Ishikawa (cell line): ENCODE measurements around the gene METAP2.

Experiments
- NFIC ChIP-seq: IDR thresholded peaks from 2 replicates; pipeline ENCODE4 v1.6.1; 2012
- RAD21 ChIP-seq: IDR thresholded peaks from 2 replicates; pipeline ENCODE4 v1.6.1; 2012; ENCODE audit warnings: low read depth
- YY1 ChIP-seq: IDR thresholded peaks from 2 replicates; pipeline ENCODE4 v1.6.1; 2012; ENCODE audit warnings: low read depth
- TF ChIP-seq, protein P1 (sequence below): IDR thresholded peaks from 2 replicates; pipeline ENCODE4 v1.6.1; 2012

DNA sequence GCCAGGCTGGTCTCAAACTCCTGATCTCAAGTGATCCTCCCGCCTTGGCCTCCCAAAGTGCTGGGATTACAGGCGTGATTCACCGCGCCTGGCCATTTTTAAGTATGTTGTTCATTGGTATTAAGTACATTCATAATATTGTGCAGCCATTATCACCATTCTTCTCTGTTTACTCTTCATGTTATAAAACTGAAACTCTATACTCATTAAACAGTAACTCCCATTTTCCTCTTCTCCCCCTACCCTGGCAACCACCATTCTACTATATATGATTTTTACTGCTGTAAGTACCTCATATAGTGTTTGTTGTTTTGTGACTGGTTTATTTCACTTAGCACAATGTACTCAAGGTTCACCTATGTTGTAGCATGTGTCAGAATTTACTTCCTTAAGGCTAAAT is 23.1 kb downstream of the METAP2 start:
- TF ChIP-seq, protein P1, sequence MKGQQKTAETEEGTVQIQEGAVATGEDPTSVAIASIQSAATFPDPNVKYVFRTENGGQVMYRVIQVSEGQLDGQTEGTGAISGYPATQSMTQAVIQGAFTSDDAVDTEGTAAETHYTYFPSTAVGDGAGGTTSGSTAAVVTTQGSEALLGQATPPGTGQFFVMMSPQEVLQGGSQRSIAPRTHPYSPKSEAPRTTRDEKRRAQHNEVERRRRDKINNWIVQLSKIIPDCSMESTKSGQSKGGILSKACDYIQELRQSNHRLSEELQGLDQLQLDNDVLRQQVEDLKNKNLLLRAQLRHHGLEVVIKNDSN: no peak
- TF ChIP-seq NFIC: no peak
- TF ChIP-seq YY1: no peak
- no peak for TF ChIP-seq RAD21
